ENCODE data around the gene ASPM. TPM values are rescaled to one million over a fixed set of nuclear protein-coding genes. Genes with fewer than 3 reads are reported as not detected.
"Not testable (repeated sequence)": the region's sequence is repeated elsewhere in the genome, so short reads cannot be mapped to it uniquely, and the experiment has no call there.

The ASPM gene
- total RNA-seq, 2 donors from 2014 or later, result 53.4 to 56.9 TPM

DNA sequence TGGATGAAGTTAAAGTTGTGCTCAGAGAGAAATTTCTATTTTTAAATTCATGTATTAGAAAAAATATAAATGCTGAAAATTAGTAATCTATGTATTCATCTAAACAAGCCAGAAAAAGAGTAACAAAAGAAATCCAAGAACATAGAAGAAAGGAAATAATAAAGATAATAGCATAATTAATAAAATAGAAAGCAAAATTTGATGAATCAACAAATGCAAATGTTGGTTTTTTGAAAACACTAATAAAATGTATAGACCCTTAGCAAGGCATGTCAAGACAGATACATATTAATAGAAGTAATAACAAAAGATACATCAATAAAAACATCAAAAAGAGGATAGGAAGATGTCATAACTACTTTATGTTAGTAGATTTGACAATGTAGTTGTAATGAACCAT, 97.4 kb downstream of the ASPM start:
- H3K27me3 Mint-ChIP-seq (ENCODE audit: low read depth), result no peaks in the 10 kb centered on the region
- ATAC-seq (replicated peaks in 1 of 2) (no peak), DNase-seq (no peak)
- no peaks in the 10 kb centered on the region for H3K4me1 Mint-ChIP-seq (ENCODE audit: low read depth)
- H3K27ac Mint-ChIP-seq, result no peak overlapping the region
- no peaks in the 10 kb centered on the region for H3K36me3 Mint-ChIP-seq (ENCODE audit: insufficient read depth in 2 of 2)
- no peak overlapping the region for H3K4me3 Mint-ChIP-seq
- H3K9me3 Mint-ChIP-seq, result peaks cover 0 to 4% of the 10 kb centered on the region in 2 donors

DNA sequence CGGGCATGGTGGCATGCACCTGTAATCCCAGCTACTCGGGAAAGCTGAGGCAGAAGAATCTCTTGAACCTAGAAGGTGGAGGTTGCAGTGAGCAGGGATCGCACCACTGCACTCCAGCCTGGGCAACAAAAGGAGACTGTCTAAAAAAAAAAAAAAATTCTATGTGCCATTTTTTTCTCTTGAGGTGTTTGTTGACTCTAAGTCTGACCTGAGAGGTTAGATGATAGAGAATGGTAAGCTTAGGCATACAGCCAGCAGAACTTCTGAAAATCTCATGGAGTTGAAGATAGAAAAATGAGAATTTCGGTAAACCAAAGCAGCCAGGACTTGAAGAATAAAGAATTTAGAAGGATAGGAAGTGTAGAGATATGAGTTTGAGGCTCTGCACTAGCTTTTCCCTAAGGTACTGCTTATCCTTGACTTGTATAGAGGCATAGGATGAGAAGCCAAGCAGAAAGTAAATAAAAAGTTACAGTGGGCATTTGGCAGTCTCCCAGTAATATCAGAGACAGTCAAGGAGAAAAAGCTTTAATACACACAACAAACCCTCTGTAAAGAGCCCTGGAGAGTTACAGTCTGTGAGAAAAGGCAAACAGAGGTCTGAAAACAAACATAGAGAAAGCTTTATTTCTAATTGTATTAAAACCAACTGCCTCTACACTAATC, 103.7 kb downstream of the ASPM start:
- no peak for ATAC-seq (replicated peaks in 1 of 2)
- Mint-ChIP-seq H3K27me3 (ENCODE audit: low read depth) (no peaks in the 10 kb centered on the region), H3K36me3 (ENCODE audit: insufficient read depth in 2 of 2) (no peaks in the 10 kb centered on the region), H3K4me3 (no peak overlapping the region), H3K4me1 (ENCODE audit: low read depth) (no peaks in the 10 kb centered on the region), H3K27ac (no peak overlapping the region), H3K9me3 (no peaks in the 10 kb centered on the region)
- DNase-seq, result no peak

DNA sequence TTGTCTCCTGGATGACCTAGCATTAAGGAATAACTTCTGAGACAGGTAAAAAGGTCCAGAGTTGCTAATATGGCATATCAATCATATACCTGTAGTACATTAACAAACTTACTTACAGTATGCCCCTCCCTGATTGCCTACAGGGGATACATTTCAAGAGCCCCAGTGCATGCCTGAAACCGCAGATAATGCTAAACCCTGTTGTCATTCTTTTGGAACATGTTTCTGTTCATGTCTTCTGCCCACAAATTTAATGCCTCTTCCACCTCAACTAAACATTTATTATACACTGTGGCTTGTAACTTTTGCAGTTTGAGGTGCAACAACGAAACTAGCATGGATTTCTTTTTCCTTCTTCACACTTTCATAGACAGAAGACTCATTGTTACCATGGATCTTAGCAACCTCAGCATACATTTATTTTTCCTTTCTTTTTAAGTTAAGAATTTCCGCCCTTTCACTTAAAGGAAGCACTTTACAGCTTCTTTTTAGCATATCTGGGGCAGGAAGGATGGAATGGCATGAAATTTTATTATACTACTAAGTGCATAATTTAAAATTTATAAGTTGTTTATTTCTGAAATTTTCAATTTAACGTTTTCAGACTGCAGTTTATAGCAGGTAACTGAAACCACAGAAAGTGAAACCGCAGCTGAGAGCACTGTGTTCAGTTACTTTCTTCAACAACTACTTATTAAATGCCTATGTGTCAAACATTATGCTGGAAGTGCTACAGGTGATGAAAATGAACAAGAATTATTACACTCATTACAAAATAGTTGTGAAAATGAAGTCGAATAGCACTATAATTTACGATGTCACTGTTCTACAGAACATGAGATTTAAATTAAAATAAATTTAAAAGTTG, 104.7 kb downstream of the ASPM start:
- ATAC-seq (replicated peaks in 1 of 2) (no peak), DNase-seq (no peak)
- Mint-ChIP-seq H3K27ac (no peak overlapping the region), H3K36me3 (ENCODE audit: insufficient read depth in 2 of 2) (no peaks in the 10 kb centered on the region), H3K27me3 (ENCODE audit: low read depth) (no peaks in the 10 kb centered on the region), H3K4me1 (ENCODE audit: low read depth) (no peaks in the 10 kb centered on the region), H3K9me3 (no peaks in the 10 kb centered on the region), H3K4me3 (no peak overlapping the region)

DNA sequence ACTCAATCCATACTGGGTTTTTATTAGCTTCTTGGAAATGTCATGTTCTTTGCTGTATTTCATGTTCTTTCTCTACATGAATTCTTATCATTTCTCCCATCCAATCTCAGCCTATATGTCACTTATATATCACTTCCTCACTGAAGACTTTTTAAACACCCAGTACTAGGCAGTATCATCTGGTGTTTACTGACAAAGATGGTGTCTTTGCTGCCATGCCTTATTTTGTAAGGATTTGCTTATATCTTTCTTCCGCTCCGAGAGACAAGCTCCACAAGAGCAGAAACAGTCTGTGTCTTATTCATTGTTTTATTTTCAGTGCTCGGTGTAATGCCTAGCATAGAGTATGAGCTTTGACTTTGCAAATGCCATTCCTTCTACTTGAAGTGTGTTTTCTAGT, 109.6 kb downstream of the ASPM start:
- Mint-ChIP-seq H3K27ac (no peak overlapping the region), H3K9me3 (no peaks in the 10 kb centered on the region), H3K4me1 (ENCODE audit: low read depth) (no peaks in the 10 kb centered on the region), H3K4me3 (no peak overlapping the region), H3K27me3 (ENCODE audit: low read depth) (peaks cover 6% of the 10 kb centered on the region), H3K36me3 (ENCODE audit: insufficient read depth in 2 of 2) (no peaks in the 10 kb centered on the region)
- DNase-seq, result no peak
- no peak for ATAC-seq (replicated peaks in 1 of 2)

GRCh38 chr1:197034631-197035339, 111.7 kb downstream of the ASPM start:
- not testable (repeated sequence) for H3K4me1 Mint-ChIP-seq (ENCODE audit: low read depth); H3K27ac Mint-ChIP-seq; H3K27me3 Mint-ChIP-seq (ENCODE audit: low read depth)

More at GRCh38 chr1:197034631-197035339, 111.7 kb downstream of the ASPM start:
- DNase-seq; H3K9me3 Mint-ChIP-seq; H3K36me3 Mint-ChIP-seq (ENCODE audit: insufficient read depth in 2 of 2); ATAC-seq (replicated peaks in 1 of 2); H3K4me3 Mint-ChIP-seq: not testable (repeated sequence)

Other genes with a start within 250 kb of the ASPM start
- not detected for gene CFHR2, start 202.9 kb downstream of the ASPM start, total RNA-seq
- not detected for gene CFHR5, start 169.1 kb downstream of the ASPM start, total RNA-seq
- gene F13B, start 79.4 kb downstream of the ASPM start, total RNA-seq, result not detected
- 1 to 10 TPM; 6.1 to 7.4 TPM for gene ZBTB41, start 54.6 kb upstream of the ASPM start, total RNA-seq
- under 1 TPM in 1 of 2 donors, not detected in 1; 0.48 TPM for gene CRB1, start 121.6 kb upstream of the ASPM start, total RNA-seq